ENCODE results near the gene VRK3.
"Not testable (repeated sequence)": the region's sequence is repeated elsewhere in the genome, so short reads cannot be mapped to it uniquely, and the experiment has no call there.

VRK3 gene

DNA sequence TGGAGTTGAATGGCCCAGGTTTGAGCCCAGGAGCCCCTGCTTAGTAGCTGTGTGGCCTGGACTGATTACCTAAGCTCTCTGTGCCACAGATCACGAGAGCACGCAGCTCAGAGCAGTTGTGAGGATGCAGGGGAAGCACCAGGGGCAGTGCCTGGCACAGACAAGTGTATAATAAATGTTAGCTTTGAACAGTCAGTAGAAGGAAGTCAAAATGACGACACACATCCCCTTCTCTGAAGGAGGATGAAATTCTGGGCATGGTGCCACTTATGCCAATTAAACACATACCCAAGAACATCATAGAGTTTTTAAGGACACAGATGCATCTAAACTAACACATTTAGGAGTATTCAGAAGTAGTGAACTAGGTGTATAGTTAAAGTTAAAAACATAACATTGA lies 39.3 kb downstream of the VRK3 start:
- DNase-seq: no peak

DNA sequence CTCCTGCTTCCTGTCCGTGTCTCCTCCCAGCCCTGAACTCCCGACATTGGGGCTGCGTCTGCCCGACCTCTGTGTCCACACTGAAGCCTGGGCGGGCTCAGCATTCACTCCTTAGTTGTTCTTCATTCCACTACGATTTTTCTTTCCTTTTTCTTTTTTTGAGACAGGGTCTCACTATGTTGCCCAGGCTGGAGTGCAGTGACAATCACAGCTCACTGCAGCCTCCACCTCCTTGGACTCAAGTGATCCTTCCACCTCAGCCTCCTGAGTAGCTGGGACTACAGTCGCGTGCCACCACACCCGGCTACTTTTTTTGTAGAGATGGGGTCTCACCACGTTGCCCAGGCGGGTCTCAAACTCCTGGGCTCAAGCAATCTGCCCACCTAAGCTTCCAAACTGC lies 40.7 kb downstream of the VRK3 start:
- no peak for DNase-seq

DNA sequence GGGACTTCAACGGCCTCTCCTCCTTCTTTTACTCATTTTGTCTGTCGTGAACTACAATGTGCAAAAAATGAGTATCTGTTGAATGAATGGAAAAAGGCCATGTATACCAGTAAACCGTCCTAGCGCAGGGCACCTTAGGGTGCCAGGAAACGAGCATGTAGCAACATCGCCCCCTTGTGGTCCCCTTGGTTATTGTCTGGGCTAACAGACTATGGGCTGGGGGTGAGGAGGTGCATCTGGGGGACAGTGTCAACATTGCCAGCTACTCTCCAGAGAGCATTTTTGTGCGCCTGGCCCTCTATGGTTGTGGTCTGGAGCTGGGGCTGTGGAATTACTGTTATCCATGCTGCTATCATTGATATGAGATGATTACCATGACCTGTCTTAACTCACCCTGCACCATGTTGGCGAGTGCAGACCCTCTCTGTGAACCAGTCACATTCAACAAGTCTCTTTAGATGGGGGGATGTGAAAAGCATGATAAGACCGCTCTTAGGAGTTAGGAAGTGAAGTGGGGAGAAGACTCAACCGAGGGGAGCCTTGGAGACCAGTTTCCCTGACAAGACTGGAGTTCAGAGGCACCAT lies 41.4 kb downstream of the VRK3 start:
- no peak for DNase-seq

DNA sequence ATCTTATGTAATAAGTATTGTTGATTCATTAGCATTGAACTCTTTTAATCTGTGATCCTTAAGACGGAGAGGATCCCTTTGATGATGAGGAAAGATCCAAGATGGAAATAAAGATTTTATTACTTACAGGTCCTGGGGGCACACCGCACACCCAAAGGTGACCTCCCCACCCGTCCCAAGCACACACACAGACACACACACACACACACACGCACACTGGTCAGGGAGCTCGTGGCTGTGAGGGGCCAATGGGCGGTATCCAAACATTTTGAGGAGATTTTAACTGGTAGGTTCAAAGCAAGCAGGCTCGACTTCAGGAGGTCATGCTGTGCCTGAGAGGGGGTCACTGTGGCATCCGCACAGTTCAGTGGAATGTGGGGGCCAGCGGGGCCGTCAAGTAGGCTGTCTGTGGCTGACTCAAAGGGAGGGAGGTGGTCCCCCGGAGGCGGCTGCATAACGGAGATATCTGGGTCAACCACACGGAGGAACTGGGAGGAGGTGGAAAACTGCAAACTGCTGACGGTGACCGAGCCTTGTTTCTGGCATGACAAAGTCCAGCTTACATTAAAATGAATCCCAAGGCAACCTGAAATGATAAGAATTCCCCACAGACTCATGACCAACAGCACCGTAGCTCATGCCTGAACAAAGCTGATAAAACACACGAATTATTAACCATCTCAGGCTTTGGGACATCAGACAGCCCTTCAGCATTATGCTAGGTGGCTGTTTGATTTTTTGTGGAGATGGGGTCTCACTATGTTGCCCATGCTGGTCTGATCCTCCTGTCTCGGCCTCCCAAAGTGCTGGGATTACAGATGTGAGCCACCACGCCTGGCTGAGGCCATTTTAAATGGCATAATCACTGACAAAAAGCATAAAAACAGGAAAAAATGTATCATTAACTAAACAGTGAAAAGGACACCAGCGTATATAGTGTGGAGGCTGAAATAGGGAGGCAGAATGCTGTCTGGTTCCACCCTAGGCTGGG lies 43.3 kb downstream of the VRK3 start:
- no peak for DNase-seq

DNA sequence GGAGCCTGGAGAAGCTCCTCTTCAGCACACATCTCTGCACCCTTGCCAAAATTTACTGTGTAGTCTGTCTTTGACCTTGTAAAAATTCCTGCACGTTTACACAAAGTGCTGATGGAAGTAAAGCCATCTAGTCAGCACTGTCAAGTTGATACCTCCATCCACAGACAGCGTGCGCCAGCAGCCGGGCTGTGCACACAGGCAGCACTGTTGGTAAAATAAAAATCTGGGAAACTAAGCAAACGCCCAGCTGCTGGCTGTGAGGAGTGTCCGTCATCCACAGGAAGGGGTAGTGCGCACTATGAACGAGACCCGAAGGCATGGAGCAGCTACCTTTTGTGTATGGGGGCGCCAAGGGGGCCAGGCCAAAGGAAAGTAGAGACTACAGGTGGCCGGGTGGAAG lies 46.8 kb downstream of the VRK3 start:
- DNase-seq: no peak

DNA sequence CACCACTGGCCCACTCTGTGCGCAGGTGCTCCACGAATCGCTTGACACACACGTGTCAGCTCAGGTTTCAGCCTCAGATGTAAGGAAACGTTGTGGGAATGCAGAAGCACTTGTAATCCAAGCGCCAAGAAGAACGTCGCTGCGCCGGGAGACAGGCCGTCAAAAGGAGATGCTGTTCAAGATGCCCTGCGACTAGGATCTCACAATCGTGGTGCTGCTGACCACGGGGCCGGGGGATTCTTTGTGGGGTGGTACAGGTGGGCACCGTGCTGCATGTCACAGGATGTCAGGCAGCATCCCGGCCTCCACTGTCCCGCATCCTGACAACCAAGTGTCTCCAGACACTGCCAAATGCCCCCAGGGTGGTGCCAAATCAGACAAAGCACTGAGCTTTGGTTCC lies 47.3 kb downstream of the VRK3 start:
- no peak for DNase-seq

DNA sequence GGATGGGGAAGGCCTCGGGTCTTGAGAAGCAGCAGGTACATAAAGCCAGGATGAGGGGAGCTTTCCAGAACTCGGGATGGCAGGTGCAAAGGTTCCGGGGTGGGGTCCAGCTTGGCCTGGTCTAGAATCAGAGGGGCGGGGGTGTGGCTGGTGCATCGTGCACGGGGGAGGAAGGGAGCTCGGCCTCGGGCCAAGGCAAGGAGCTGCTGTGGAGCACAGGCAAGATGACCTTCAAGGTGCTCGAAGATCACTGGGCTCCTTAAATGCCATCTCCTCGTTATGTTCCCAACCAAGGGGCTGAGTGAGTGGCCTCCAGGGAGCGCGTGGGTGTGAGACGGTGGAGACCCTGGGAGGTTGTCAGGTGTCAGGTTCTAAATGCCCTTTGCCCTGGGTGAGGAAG lies 48.1 kb downstream of the VRK3 start:
- DNase-seq: no peak

DNA sequence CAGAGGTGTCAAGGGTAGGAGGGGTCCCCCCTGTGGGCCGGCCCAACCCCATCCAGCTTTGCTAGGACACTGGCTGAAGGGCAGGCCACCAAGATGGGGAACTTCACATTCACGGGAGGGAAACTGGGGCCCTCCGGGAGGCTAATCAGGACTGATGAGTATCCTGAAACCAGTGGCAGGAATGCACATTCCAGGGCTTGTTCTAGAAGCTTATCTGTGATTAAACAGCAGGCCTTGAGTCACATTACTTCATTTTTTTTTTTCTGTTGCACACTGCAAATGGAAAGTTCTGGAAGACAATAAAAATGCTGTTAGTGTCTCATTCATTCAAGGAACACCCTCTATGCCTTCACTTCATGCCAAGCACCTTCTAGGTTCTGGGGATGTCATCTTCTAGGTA lies 48.7 kb downstream of the VRK3 start:
- no peak for DNase-seq

DNA sequence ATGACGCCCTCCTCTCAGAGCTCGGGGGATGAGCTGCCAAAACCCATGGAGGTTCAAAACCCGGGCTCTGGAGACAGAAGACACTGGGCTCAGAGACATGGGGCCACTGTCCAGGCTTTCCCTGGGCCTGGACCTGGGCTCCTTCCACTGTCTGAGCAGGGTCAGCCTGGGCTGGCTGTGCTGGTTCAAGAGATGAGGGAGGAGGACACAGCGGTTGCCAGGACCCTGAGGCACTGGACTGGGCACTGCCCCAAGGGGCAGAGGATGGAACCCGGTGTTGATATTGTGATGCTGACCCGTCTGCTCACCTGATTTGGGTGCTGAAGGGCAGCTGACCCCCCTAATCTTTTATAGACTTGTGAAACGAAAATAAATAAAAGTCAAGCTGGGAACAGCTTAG lies 50.1 kb downstream of the VRK3 start:
- DNase-seq: no peak

DNA sequence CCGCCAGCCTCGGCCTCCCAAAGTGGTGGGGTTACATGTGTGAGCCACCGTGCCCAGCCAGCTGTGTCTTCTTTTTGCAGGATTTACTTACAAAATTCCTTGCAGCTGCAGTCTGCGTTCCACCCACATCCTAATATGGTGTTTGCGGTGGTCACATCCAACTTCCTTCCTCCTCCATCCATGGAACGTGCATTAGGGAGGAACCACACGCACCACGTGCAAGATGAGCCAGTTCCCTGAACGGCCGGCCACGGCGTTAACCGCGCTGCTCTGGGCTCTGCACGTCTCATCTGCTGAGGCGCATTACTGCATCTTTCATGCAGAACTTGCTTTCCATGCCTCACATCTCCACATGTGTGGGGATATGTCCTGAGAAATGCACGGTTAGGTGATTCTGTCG lies 51.2 kb downstream of the VRK3 start:
- no peak for DNase-seq

DNA sequence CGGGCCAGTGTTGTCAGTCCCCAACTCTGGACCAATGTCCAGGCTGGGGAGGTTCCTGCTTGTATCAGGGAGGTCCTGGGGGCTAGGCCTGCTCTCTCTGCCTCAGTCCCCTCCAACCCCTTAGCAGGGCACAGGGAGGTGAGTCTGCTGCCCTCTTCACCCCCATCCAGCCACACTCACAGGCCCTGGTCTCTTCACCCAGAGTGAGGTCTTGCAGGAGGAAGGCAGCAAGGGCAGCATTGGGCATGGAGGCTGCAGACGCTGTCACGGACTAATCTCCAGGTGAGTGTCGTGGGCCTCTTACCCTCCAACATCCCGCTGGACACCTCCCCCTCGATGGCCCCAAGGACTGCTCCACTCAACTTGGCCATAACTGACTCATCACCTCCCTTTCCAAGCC lies 52.3 kb downstream of the VRK3 start:
- DNase-seq: no peak

DNA sequence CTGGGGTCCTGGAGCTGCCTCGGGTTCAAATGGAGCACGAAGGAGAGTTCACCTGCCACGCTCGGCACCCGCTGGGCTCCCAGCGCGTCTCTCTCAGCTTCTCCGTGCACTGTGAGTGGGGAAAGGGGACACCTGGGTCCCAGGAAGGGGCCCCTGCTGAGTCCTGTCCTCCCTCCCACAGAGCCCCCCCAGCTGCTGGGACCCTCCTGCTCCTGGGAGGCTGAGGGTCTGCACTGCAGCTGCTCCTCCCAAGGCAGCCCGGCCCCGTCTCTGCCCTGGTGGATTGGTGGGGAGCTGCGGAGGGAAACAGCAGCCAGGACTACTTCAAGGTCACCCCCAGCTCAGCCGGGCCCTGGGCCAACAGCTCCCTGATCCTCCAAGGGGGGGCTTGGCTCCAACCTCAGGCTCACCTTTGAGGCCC lies 53.2 kb downstream of the VRK3 start:
- no peak for DNase-seq

DNA sequence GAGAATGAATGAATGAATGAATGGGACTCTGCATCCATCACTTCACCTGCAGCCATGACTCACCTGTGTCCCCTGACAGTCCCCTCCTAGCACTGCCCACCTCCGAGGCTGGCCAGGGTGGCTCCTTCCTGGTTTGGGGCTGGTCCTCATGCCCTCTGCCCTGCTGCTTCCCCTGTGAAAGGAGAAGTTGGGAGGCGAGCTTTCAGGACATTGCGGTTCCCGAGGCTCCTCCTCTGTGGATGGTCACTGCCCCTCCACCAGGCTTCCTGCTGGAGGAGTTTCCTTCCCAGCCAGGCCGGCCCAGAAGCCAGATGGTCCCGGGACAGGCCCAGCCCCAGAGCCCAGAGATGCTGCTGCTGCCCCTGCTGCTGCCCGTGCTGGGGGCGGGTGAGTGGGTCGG lies 55.8 kb downstream of the VRK3 start:
- not testable (repeated sequence) for DNase-seq

DNA sequence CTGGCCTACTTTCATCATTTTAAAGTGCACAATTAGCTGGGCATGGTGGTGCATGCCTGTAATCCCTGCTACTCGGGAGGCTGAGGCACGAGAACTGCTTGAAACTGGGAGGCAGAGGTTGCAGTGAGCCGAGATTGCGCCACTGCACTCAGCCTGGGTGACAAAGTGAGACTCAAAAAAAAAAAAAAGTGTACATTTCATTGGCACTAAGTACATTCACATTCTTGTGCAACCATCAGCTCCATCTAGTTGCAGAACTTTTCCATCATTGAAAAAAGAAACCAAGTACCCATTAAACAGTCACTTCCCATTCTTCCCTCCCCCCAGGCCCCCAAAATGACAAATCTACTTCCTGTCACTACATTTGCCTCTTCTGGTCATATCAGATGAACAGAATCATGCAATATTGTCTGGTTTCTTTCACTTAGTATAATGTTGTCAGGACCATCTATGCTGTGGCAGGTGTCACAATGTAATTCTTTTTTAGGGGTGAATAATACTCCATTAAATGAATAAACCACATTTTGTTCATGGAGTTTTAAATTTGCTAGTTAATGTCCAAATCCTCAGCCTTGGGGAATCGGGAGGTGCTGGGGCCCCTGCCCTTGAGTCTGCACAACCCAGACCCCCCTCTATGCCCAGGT lies 56.8 kb downstream of the VRK3 start:
- no peak for DNase-seq

DNA sequence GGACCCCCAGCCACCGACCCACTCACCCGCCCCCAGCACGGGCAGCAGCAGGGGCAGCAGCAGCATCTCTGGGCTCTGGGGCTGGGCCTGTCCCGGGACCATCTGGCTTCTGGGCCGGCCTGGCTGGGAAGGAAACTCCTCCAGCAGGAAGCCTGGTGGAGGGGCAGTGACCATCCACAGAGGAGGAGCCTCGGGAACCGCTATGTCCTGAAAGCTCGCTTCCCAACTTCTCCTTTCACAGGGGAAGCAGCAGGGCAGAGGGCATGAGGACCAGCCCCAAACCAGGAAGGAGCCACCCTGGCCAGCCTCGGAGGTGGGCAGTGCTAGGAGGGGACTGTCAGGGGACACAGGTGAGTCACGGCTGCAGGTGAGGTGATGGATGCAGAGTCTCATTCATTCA lies 64.2 kb downstream of the VRK3 start, which contains the start of gene SIGLEC11:
Gene SIGLEC11 (minus strand): TSS at position 193 of the 400 bp plus-strand sequence. CDS start 91 bp downstream, at position 102.
- DNase-seq: not testable (repeated sequence)

DNA sequence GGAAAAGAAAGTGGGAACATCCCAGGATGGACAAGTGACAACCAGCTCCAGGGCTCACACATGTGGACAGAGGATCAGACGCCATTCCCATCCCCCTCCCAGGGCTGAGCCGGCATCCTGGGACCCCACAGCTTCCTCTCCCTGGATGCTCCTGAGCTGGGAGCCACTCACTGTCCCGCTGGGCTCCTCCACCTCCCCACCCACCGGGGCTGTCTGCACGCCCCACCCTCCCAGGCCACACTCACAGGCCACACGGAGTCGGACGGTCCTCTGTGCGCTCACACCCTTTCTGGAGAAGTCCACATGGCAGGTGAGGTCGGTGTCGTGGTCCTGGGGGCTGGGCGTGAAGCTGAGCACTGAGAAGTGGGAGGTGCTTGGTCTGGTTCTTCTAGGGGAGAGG lies 65.3 kb downstream of the VRK3 start:
- DNase-seq: not testable (repeated sequence)

DNA sequence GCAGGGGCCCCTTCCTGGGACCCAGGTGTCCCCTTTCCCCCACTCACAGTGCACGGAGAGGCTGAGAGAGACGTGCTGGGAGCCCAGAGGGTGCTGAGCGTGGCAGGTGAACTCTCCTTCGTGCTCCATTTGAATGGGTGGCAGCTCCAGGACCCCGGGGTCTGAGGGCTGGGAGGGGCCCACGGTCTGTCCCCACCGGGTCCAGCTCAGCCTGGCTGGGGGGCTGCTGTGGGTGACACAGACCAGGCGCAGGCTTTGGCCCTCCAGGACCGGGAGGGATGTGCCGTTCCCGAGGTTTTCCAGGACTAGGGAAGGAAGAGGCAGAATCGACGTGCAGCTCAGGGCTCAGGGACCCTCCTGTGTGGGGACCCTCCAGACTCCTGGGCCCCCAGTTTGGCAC lies 66.6 kb downstream of the VRK3 start:
- not testable (repeated sequence) for DNase-seq

DNA sequence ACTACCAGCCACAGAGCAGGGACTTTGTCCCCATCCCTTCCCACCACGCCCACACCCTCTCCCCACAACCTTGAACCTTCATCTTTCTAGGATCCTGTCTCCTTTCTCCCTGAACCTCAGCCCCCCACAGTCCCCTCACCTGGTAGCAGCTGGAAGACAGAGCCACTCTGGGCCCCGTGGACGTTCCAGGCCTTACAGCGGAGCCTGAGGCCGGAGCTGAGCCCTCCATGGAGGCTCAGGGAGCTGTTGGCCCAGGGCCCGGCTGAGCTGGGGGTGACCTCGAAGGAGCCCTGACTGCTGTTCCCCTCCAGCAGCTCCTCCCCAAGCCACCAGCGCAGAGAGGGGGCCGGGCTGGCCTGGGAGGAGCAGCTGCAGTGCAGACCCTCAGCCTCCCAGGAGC lies 67.0 kb downstream of the VRK3 start:
- DNase-seq: not testable (repeated sequence)

DNA sequence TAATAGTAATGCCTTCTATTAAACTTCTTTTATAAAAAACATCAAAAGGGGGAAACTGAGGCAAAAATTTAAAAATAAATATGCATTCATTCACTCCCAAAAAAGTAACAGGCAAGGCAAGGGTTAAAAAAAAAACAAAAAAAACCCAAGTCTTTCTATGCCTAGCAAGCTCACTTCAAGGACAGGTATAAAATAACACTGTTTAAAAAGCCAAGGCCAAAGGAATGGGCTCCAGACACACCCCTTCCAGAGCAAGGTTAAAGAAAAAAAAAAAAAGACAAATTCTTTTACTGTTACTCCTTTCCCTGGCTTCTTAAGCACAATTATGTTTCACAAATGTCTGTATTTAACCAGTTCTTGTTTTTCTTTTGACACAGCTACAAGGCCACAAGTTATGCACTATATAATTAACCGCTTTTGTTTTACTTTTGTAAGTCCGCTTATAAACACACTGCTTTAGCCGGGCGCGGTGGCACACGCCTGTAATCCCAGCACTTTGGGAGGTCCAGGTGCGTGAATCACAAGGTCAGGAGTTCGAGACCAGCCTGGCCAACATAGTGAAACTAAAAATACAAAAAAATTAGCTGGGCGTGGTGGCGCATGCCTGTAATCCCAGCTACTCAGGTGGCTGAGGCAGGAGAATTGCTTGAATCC lies 67.8 kb downstream of the VRK3 start:
- DNase-seq: no peak

DNA sequence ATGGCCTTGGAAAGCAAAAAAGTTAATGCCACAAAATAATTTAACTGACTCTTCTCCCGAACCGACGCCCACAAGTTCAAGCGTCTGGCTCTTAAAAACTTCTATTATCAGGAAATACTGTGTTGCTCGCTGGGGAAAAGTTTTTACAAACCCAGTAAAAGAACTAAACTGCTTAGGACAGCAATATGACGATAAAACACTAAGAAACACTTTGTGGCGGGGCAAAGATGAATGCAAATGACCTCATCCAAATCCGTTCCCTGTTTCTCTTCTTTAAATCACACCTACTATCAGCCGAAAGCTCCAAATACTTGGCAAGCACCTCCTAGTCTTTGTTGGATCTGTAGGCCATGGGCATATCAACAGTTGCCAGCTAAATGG lies 69.1 kb downstream of the VRK3 start:
- no peak for DNase-seq

DNA sequence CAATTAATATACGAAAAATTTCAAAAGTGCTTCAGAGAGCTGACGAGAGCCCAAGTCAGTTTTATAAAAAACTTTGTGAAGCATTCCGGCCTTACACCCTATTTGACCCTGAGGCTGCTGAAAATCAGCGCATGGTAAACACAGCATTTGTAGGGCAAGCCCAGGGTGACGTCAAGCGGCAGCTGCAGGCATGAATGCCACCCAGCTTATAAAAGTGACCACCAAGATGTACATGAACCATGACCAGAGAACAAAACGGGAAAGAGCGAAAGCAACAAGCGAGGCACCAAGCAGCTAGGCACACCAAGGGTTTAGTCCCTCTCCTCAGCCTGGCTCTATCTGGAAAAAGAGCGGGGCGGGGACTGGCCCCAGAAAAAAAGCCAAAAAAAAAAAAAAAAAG lies 70.2 kb downstream of the VRK3 start:
- no peak for DNase-seq

DNA sequence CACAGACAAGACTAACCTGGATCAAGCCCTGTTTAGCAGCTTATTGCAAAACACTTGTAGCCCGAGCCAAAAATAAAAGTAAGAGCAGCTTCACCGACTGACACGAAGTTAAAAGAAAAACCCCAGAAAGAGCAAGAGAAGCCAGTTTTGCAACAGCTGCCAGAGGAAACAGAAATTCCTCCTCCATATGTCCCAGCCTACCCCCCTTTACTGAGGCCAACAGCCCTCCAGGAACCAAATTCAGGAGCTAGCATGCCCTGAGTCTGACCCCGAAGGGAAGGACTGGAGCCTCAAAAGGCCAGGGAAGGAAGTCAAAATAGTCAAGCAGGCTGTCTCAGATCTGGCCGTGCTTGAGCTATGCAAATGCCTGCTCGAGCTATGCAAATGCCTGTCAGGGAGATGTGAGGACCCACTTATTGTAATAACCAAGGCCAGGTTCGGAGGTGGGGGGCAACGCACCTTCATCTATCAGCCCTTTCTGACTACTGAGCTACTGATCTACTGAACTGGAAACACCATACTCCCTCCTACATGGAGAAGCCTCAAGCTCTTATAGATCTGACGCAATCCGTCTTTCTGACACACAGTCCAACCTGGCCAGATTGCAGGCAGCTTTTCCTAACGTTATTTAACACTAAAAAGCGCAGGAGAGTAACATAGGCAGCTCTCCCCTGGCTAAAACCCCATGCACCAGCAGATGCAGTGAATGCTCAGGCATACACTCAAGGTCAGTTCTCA lies 70.9 kb downstream of the VRK3 start:
- DNase-seq: no peak

DNA sequence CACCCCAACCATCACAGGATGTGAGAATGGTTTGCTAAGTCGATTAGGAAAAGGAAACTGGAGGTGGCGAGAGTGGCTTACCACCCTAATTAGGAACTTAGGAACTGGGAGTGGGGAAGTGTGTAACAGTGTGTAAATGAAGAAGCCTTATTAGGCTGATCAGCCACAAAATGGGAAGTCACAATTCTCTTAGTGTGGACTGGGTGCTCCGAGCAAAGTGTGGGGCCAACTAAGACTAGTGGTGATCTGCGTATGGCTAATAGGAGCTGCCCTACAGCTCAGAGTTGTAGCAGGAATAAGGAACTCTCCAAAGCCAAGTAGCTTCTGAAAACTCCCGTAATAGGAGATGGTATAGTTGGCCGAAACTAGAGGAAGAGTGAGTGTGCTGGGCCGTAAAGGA lies 71.8 kb downstream of the VRK3 start:
- no peak for DNase-seq
